NCI-H2107 (cell line): ENCODE data around the gene SARNP.
"Not testable (repeated sequence)": the region's sequence is repeated elsewhere in the genome, so short reads cannot be mapped to it uniquely, and the experiment has no call there.

Experiments used
- DNase-seq: peaks from one replicate; lab custom pipeline; 2025; lab: John Stamatoyannopoulos, UW

Gene SARNP, protein sequence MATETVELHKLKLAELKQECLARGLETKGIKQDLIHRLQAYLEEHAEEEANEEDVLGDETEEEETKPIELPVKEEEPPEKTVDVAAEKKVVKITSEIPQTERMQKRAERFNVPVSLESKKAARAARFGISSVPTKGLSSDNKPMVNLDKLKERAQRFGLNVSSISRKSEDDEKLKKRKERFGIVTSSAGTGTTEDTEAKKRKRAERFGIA

GRCh38 chr12:55817345-55818139 is at the start of gene SARNP, which contains the start of gene ORMDL2:
SARNP (minus strand) TSS chr12:55817724; CDS start chr12:55817701, 23 bp downstream.
ORMDL2 (plus strand) TSS chr12:55818041; CDS start chr12:55819000, 959 bp downstream.
- peak; percentile 99 for DNase-seq

DNA sequence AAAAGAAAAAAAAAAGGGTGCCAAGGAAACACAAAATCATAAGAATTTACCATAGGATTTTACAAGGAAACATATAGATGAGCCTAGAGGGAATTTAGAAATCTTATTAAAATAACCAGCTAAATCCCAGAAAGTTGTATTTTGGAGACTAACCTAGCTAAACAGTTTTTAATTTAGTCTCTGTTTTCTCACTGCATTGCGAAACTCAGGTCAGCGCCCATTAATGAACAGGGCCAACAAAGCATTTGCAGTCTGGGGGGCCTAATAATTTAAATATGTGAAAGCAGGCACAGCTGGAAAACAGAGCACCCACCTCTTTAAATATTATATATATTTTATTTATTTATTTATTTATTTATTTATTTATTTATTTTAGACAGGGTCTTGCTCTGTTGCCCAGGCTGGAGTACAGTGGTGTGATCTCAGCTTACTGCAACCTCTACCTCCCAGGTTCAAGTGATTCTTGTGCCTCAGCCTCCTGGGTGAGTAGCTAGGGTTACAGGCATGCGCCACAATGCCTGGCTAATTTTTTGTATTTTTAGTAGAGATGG is 49.0 kb upstream of the SARNP start:
- not testable (repeated sequence) for DNase-seq

- no peak for DNase-seq
These were observed 47.8 kb upstream of the SARNP start for GRCh38 chr12:55865327-55865726.

DNA sequence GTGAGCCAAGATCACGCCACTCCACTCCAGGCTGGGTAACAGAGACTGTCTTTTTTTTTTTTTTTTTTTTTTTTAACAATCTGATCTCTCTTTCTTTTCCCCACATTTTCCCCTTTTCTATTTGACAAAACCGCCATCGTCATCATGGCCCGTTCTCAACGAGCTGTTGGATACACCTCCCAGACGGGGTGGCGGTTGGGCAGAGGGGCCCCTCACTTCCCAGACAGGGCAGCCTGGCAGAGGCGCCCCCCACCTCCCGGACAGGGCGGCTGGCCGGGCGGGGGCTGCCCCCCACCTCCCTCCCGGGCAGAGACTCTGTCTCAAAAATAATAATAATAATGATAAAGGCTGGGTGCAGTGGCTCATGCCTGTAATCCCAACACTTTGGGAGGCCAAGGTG is 45.4 kb upstream of the SARNP start:
- not testable (repeated sequence) for DNase-seq

- no peak for DNase-seq
These were observed 44.8 kb upstream of the SARNP start for GRCh38 chr12:55862286-55862685.

DNA sequence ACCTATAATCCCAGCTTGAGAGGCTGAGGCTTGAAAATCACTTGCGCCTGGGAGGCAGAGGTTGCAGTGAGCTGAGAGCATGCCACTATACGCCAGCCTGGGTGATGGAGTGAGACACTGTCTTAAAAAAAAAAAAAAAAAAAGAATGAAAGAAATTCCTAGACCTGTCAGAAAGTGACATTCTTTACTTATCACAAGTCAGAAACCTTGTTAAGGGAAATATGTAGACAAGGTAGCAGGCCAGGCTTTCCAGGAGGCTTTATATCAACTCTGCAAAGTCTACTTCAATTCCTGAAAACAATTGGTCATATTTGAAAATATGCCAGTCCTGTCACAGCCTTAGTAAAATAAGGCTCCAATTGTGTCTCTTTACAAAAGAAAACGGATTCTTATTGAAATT is 44.3 kb upstream of the SARNP start:
- DNase-seq, result no peak

GRCh38 chr12:55861396-55861795 is 43.9 kb upstream of the SARNP start:
- no peak for DNase-seq

GRCh38 chr12:55852740-55853139 is 35.2 kb upstream of the SARNP start:
- DNase-seq, result no peak

DNA sequence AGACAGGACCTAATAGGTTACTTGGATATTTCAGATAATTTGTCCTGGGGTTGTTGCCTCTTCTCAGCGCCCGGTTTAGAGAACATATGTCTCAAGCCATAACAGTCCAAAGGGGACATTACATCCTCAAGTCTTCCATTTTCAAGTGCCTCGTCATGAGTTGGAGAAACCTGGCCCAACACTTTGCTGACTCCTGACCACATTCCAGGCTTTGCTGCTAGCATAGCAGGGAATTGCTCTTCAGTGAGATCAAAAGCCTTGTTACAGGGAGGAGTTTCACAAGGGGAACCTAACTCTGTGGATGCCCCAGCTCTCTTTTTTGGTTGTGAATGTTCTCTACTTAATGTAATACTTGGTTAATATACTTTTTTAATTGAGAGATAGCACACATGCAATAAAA is 33.4 kb upstream of the SARNP start:
- no peak for DNase-seq

- DNase-seq, result no peak
These were observed 32.9 kb upstream of the SARNP start for GRCh38 chr12:55850401-55850800.

- DNase-seq, result no peak
These were observed 32.3 kb upstream of the SARNP start for GRCh38 chr12:55849616-55850343.

DNA sequence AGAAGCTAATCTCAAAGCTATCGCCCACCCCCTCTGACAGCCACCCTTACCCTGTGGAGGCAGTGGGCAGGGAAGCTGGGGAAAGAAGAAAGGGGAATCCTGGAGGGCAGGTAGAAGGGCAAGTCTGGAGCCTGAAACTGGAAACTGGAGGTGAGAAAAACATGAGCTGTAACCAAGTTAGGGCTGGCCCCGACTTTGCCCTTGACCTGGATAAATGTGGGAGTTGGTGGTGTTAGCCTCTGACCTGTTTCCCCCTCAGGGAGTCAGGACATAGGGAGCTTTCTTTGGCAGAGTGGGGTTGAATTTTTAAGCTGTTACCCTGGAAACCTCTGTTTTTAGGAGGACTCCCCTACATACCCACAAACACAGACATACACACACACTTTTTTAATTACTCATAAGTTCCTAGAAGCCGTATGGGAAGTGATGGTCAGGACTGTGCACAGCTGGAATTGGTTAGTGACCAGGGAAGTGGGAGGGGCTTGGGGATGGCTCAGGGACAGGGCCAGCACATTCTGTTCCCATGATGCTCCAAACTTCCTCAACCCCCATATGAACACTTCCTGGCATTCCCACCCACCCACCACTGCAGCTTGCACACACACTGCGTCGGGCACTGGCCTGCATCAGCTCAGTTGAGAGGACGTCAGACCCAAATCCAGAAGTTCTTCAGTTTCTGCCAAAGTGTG is 30.2 kb upstream of the SARNP start:
- no peak for DNase-seq

DNA sequence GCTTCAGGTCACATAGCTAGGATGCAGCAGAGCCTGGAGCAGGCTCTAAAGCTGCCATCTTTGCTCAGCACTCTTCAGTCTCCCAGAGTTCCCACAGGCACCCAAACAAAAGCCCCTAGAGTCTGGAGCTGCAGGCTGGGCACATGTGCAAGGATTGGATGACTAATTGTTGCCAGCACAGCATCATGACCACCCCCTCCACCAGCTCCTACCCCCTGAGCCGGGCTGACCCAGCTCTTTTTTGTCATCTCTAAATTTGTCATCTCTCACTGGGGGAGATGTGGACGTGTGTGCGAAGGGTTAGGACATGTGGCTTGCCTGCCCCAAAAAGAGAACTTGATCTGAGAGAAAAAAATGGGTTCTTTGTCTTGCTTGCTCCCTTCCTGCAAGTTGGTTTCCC is 29.5 kb upstream of the SARNP start:
- no peak for DNase-seq

- no peak for DNase-seq
These were observed 28.4 kb upstream of the SARNP start for GRCh38 chr12:55845785-55846496.

DNA sequence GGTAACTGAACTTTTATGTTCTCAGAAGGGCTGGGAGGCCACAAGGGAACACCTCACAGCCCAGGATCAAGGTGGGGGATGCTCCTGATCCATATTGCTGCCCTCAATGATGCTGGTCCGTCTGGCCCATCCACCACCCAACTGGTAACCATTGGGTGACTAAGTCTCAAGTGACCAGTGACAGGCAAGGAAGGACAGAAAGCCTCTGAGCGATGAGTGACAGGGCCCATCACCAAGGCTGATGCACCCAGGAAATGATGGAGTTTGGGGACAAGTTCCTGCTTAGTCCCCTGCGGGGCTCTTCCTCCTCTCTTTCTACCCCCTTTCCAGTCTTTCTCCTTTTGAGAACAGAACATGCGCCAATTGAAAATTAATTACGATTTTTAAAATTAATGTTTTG is 27.8 kb upstream of the SARNP start:
- no peak for DNase-seq

DNA sequence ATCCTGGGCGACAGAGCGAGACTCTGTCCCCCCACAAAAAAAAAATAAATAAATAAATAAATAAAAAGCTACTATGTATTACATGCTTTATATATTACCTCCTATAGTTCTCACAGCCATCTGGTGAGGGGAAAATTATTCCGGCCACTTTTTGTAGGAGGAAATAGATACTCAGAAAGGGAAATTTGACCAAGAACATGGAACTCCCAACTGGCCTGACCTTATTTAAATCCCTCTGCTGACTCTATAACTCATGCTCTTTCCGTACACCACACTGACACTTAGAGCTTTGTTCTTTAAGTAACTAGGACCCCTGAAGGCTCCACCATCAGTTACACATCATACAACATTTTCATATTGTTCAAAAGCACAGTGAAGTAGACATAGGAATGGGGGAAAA is 27.4 kb upstream of the SARNP start:
- no peak for DNase-seq

DNA sequence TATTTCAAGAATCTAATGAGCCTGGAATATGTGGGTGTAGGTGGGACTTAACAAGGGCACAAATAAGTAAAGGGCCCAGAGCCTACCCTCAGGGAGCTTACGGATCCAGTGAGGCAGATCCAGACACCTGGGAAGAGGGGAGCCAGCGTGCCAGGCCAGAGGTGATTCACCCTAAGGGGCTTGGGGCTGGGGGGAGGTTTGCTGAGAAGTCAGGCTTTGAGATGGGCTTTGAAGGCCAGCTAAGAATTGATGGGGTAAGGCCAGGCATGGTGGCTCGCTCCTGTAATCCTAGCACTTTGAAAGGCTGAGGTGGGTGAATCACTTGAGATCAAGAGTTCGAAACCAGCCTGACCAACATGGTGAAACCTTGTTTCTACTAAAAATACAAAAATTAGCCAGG is 25.9 kb upstream of the SARNP start:
- DNase-seq, result no peak

DNA sequence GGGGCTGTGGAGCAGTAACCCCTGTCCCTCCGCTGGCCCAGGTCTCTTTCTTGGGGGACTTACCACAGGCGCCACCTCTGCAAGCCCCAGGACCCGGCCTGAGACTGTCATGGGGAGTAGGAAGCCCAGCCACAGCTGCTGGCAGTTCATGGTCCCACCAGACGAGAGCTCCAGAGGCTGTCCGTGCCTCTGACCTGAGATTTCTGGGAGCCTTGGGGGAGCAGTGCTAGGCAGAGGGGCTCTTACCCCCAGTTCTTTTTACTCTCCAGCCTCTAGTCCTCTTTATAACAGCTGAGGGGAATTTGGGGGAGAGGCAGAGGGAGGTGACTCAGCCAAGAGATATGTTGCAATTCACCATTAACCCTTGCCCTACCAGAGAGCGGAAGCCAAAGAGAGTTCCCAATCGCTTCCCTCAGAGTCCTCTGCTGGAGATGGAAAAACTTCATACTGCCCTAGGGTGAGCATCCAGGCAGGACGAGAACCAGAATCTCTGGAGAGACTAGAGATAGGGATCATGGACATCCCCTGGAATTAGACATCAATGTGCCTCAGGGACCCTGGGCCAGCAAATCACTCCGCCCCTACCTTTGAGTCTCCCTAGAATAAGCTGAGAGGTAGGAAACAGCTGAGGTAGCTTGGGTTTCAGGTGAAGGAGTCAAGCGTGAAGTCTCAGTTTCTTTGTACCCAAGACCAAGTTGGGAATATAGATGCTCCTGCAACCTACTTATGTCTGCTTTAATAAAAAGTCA is 25.3 kb upstream of the SARNP start, which contains the start of gene MMP19:
MMP19 (minus strand) TSS at position 256 of the 749 bp plus-strand sequence; CDS start at position 150, 106 bp downstream.
- no peak for DNase-seq

GRCh38 chr12:55840581-55841351 is 23.2 kb upstream of the SARNP start:
- DNase-seq, result no peak
